ENCODE data around the gene ARHGAP11B.
"Not testable (repeated sequence)": the region's sequence is repeated elsewhere in the genome, so short reads cannot be mapped to it uniquely, and the experiment has no call there.

ARHGAP11B gene

GRCh38 chr15:30650012-30650929 lies 24.3 kb downstream of the ARHGAP11B start:
- DNase-seq = no peak
- H3K4me1 Mint-ChIP-seq (ENCODE audit: low read depth, unreplicated experiment) = no peaks in the 10 kb centered on the region
- H3K9me3 Mint-ChIP-seq (ENCODE audit: unreplicated experiment) = no peaks in the 10 kb centered on the region
- H3K27me3 Mint-ChIP-seq (ENCODE audit: unreplicated experiment) = no peaks in the 10 kb centered on the region
- no peak overlapping the region for H3K27ac Mint-ChIP-seq (ENCODE audit: unreplicated experiment)
- no peaks in the 10 kb centered on the region for H3K36me3 Mint-ChIP-seq (ENCODE audit: unreplicated experiment)
- TF ChIP-seq, protein P1, sequence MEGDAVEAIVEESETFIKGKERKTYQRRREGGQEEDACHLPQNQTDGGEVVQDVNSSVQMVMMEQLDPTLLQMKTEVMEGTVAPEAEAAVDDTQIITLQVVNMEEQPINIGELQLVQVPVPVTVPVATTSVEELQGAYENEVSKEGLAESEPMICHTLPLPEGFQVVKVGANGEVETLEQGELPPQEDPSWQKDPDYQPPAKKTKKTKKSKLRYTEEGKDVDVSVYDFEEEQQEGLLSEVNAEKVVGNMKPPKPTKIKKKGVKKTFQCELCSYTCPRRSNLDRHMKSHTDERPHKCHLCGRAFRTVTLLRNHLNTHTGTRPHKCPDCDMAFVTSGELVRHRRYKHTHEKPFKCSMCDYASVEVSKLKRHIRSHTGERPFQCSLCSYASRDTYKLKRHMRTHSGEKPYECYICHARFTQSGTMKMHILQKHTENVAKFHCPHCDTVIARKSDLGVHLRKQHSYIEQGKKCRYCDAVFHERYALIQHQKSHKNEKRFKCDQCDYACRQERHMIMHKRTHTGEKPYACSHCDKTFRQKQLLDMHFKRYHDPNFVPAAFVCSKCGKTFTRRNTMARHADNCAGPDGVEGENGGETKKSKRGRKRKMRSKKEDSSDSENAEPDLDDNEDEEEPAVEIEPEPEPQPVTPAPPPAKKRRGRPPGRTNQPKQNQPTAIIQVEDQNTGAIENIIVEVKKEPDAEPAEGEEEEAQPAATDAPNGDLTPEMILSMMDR (IDR thresholded peaks at IDR 0.05; ENCODE audit: partially characterized antibody, unreplicated experiment) = no peak
- H3K4me3 Mint-ChIP-seq (ENCODE audit: unreplicated experiment) = no peak overlapping the region

GRCh38 chr15:30661154-30661553 lies 35.2 kb downstream of the ARHGAP11B start:
- H3K9me3 Mint-ChIP-seq (ENCODE audit: unreplicated experiment); H3K27me3 Mint-ChIP-seq (ENCODE audit: unreplicated experiment); H3K27ac Mint-ChIP-seq (ENCODE audit: unreplicated experiment); H3K4me1 Mint-ChIP-seq (ENCODE audit: low read depth, unreplicated experiment); H3K36me3 Mint-ChIP-seq (ENCODE audit: unreplicated experiment); H3K4me3 Mint-ChIP-seq (ENCODE audit: unreplicated experiment); DNase-seq: not testable (repeated sequence)
- TF ChIP-seq, protein P1 (IDR thresholded peaks at IDR 0.05; ENCODE audit: partially characterized antibody, unreplicated experiment) = peak; percentile 72

- not testable (repeated sequence) for H3K9me3 Mint-ChIP-seq (ENCODE audit: unreplicated experiment); H3K27ac Mint-ChIP-seq (ENCODE audit: unreplicated experiment); H3K27me3 Mint-ChIP-seq (ENCODE audit: unreplicated experiment)
Measured at GRCh38 chr15:30669621-30670020, 43.7 kb downstream of the ARHGAP11B start.

DNA sequence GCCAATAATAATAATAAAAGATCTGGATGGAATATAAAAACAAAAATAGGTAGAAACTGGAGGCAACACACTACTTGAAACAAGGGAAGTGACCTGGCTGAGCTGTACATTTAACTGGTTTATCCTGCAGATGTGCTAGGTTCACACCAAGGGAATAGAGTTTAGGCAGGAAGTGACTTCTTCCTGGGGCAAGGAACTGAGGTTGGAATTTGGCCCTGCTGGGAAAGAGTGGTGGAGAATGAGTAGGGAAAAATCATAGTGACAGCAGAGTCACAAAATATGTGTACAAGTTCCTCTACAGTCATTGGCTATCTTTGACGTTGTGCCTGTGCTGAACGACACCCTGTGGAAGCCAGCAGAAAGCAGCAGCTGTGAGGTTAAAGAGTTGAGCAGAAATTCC lies 44.1 kb downstream of the ARHGAP11B start:
- H3K36me3 Mint-ChIP-seq (ENCODE audit: unreplicated experiment) = no peaks in the 10 kb centered on the region

More at GRCh38 chr15:30669621-30670020, 43.7 kb downstream of the ARHGAP11B start:
- not testable (repeated sequence) for H3K4me3 Mint-ChIP-seq (ENCODE audit: unreplicated experiment); H3K36me3 Mint-ChIP-seq (ENCODE audit: unreplicated experiment); DNase-seq; H3K4me1 Mint-ChIP-seq (ENCODE audit: low read depth, unreplicated experiment)

DNA sequence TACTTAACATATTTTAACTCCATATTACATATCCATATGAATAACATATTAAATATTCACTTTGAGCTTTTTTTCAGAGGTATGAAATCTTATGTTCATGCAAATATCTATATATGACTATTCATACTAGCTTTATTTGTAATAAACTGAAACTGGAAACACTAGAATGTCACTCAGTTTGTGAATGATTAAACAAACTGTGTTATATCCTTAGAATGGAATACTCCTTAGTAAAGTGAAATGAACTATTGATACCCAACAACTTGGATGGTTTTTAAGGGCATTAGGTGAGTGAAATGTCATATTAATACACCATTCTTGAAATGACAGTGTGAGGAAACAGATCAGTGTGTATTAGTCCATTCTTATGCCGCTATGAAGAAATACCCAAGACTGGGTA lies 45.4 kb downstream of the ARHGAP11B start:
- Mint-ChIP-seq H3K9me3 (ENCODE audit: unreplicated experiment) (no peaks in the 10 kb centered on the region), H3K27me3 (ENCODE audit: unreplicated experiment) (no peaks in the 10 kb centered on the region), H3K27ac (ENCODE audit: unreplicated experiment) (no peak overlapping the region), H3K4me1 (ENCODE audit: low read depth, unreplicated experiment) (peaks cover 5% of the 10 kb centered on the region), H3K4me3 (ENCODE audit: unreplicated experiment) (no peak overlapping the region), H3K36me3 (ENCODE audit: unreplicated experiment) (peaks cover under 1% of the 10 kb centered on the region)
- TF ChIP-seq, protein P1 (IDR thresholded peaks at IDR 0.05; ENCODE audit: partially characterized antibody, unreplicated experiment) = no peak
- no peak for DNase-seq

More for the DNA sequence above, 44.1 kb downstream of the ARHGAP11B start:
- Mint-ChIP-seq H3K4me3 (ENCODE audit: unreplicated experiment) (no peak overlapping the region), H3K4me1 (ENCODE audit: low read depth, unreplicated experiment) (no peaks in the 10 kb centered on the region), H3K27me3 (ENCODE audit: unreplicated experiment) (no peaks in the 10 kb centered on the region), H3K27ac (ENCODE audit: unreplicated experiment) (no peak overlapping the region), H3K9me3 (ENCODE audit: unreplicated experiment) (no peaks in the 10 kb centered on the region)
- DNase-seq = no peak
- TF ChIP-seq, protein P1 (IDR thresholded peaks at IDR 0.05; ENCODE audit: partially characterized antibody, unreplicated experiment) = no peak
